ENCODE data around the gene ZP4.

The ZP4 gene

GRCh38 chr1:237903961-237904360 lies 13.2 kb upstream of the ZP4 start:
- no peak for TF ChIP-seq EGR1 (IDR thresholded peaks at IDR 0.05)
- no peak for TF ChIP-seq FOXM1 (IDR thresholded peaks at IDR 0.05; ENCODE audit: borderline replicate concordance, low read depth)
- TF ChIP-seq CEBPB (IDR thresholded peaks at IDR 0.05) = no peak
- no peak for TF ChIP-seq CREB1 (IDR thresholded peaks at IDR 0.05; ENCODE audit: low read depth)
- no peak for TF ChIP-seq USF1 (IDR thresholded peaks at IDR 0.05)
- no peak for TF ChIP-seq ZBTB7A (IDR thresholded peaks at IDR 0.05; ENCODE audit: low read depth)
- no peak for TF ChIP-seq TCF12 (IDR thresholded peaks at IDR 0.05; ENCODE audit: low read depth)
- TF ChIP-seq YY1 (IDR thresholded peaks at IDR 0.05; ENCODE audit: low read depth) = no peak

- no peak for TF ChIP-seq REST (IDR thresholded peaks at IDR 0.05; ENCODE audit: low read depth)
- TF ChIP-seq RAD21 (IDR thresholded peaks at IDR 0.05; ENCODE audit: low read depth) = no peak
- no peak for TF ChIP-seq TEAD4 (IDR thresholded peaks at IDR 0.05)
- no peak for TF ChIP-seq MAX (IDR thresholded peaks at IDR 0.05)
- no peak for TF ChIP-seq FOXM1 (IDR thresholded peaks at IDR 0.05; ENCODE audit: borderline replicate concordance, low read depth)
- TF ChIP-seq YY1 (IDR thresholded peaks at IDR 0.05; ENCODE audit: low read depth) = no peak
- TF ChIP-seq USF1 (IDR thresholded peaks at IDR 0.05) = no peak
- TF ChIP-seq TCF12 (IDR thresholded peaks at IDR 0.05; ENCODE audit: low read depth) = no peak
- TF ChIP-seq NFIC (IDR thresholded peaks at IDR 0.05) = no peak
- TF ChIP-seq TAF1 (IDR thresholded peaks at IDR 0.05; ENCODE audit: low read depth) = no peak
- TF ChIP-seq CEBPB (IDR thresholded peaks at IDR 0.05) = no peak
- no peak for TF ChIP-seq ZBTB7A (IDR thresholded peaks at IDR 0.05; ENCODE audit: low read depth)
- TF ChIP-seq CREB1 (IDR thresholded peaks at IDR 0.05; ENCODE audit: low read depth) = no peak
- no peak for TF ChIP-seq EP300 (IDR thresholded peaks at IDR 0.05; ENCODE audit: borderline replicate concordance)
- TF ChIP-seq EGR1 (IDR thresholded peaks at IDR 0.05) = no peak
Observed at GRCh38 chr1:237902960-237903743, 12.4 kb upstream of the ZP4 start.

GRCh38 chr1:237901299-237901934 lies 10.7 kb upstream of the ZP4 start:
- TF ChIP-seq RAD21 (IDR thresholded peaks at IDR 0.05; ENCODE audit: low read depth) = peak; percentile 53
- no peak for TF ChIP-seq USF1 (IDR thresholded peaks at IDR 0.05)

GRCh38 chr1:237895630-237896029 lies 4.9 kb upstream of the ZP4 start:
- no peak for TF ChIP-seq NFIC (IDR thresholded peaks at IDR 0.05)
- no peak for TF ChIP-seq TEAD4 (IDR thresholded peaks at IDR 0.05)

GRCh38 chr1:237894131-237894530 lies 3.4 kb upstream of the ZP4 start:
- no peak for TF ChIP-seq TEAD4 (IDR thresholded peaks at IDR 0.05)

GRCh38 chr1:237891979-237892378 lies 1.3 kb upstream of the ZP4 start:
- no peak for TF ChIP-seq FOXM1 (IDR thresholded peaks at IDR 0.05; ENCODE audit: borderline replicate concordance, low read depth)
- TF ChIP-seq USF1 (IDR thresholded peaks at IDR 0.05) = no peak
- no peak for TF ChIP-seq RAD21 (IDR thresholded peaks at IDR 0.05; ENCODE audit: low read depth)
- no peak for TF ChIP-seq MAX (IDR thresholded peaks at IDR 0.05)
- no peak for TF ChIP-seq TCF12 (IDR thresholded peaks at IDR 0.05; ENCODE audit: low read depth)
- no peak for TF ChIP-seq CEBPB (IDR thresholded peaks at IDR 0.05)
- no peak for TF ChIP-seq EGR1 (IDR thresholded peaks at IDR 0.05)
- no peak for TF ChIP-seq NFIC (IDR thresholded peaks at IDR 0.05)
- TF ChIP-seq YY1 (IDR thresholded peaks at IDR 0.05; ENCODE audit: low read depth) = no peak
- no peak for TF ChIP-seq ZBTB7A (IDR thresholded peaks at IDR 0.05; ENCODE audit: low read depth)
- TF ChIP-seq TEAD4 (IDR thresholded peaks at IDR 0.05) = no peak
- TF ChIP-seq EP300 (IDR thresholded peaks at IDR 0.05; ENCODE audit: borderline replicate concordance) = no peak
- no peak for TF ChIP-seq REST (IDR thresholded peaks at IDR 0.05; ENCODE audit: low read depth)
- TF ChIP-seq CREB1 (IDR thresholded peaks at IDR 0.05; ENCODE audit: low read depth) = no peak
- TF ChIP-seq TAF1 (IDR thresholded peaks at IDR 0.05; ENCODE audit: low read depth) = no peak
